Measurements from ENCODE around the gene SNX22.

- TF ChIP-seq CTCF (IDR thresholded peaks at IDR 0.05) = no peak
- TF ChIP-seq POLR2A (IDR thresholded peaks at IDR 0.05) = no peak
These were observed 40.4 kb upstream of the SNX22 start for GRCh38 chr15:64110950-64111678.
